ENCODE measurements around the gene RCE1.

The RCE1 gene

DNA sequence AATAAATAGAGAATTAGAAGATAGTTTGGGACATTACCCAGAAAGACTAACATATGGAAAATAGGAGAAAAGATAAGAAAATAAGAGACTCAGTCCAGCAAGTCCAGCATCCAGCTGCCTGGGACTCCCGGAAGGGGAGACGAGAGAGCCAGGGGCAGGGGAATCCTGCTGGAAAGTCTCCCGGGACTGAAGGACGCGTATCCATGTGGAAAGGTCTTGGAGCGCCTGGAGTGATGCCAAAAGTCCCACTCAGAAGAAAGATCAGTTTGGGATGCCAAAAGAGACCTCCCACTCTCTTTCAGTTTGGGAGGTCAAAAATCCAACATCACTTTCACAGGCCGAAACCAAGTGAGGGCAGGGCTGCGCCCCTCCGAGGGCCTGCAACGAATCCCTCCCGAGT, 44.3 kb downstream of the RCE1 start:
- Histone ChIP-seq H3K27me3 (replicated peaks; ENCODE audit: control insufficient read depth, insufficient read depth, low read length, poor library complexity, severe bottlenecking) (no peaks in the 10 kb centered on the region), H3K27ac (ENCODE audit: insufficient read depth, low read length, poor library complexity, severe bottlenecking) (no peak overlapping the region), H3K36me3 (ENCODE audit: control insufficient read depth, insufficient read depth, low read length) (no peaks in the 10 kb centered on the region), H3K4me1 (ENCODE audit: control insufficient read depth, insufficient read depth, low read length, poor library complexity, severe bottlenecking) (no peaks in the 10 kb centered on the region), H3K9me3 (ENCODE audit: control insufficient read depth, low read length) (no peaks in the 10 kb centered on the region), H3K4me3 (ENCODE audit: insufficient read depth, low read depth, low read length, poor library complexity, severe bottlenecking) (no peak overlapping the region)
- no peak for DNase-seq

DNA sequence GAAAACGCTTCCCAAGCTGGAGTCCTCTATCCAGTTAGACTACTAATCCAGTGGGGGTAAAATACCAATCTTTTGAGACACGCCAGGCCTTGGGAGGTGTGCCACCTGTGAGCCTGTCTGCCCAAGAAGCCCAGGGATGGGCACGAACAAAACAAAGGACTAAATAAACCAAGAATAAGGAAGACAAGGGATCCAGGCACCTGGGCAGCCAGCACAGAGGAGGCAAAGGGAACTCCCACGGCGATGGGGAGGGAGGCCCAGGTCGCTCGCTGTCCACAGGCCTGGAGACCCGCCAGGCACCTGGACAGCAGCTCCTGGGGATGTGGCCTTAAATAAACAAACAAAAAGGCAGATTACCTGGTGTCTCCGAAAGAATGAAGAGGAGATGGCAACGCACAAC, 45.0 kb downstream of the RCE1 start:
- Histone ChIP-seq H3K36me3 (ENCODE audit: control insufficient read depth, insufficient read depth, low read length) (no peaks in the 10 kb centered on the region), H3K4me1 (ENCODE audit: control insufficient read depth, insufficient read depth, low read length, poor library complexity, severe bottlenecking) (no peaks in the 10 kb centered on the region), H3K27me3 (replicated peaks; ENCODE audit: control insufficient read depth, insufficient read depth, low read length, poor library complexity, severe bottlenecking) (no peaks in the 10 kb centered on the region), H3K4me3 (ENCODE audit: insufficient read depth, low read depth, low read length, poor library complexity, severe bottlenecking) (no peak overlapping the region), H3K27ac (ENCODE audit: insufficient read depth, low read length, poor library complexity, severe bottlenecking) (no peak overlapping the region), H3K9me3 (ENCODE audit: control insufficient read depth, low read length) (no peaks in the 10 kb centered on the region)
- no peak for DNase-seq

DNA sequence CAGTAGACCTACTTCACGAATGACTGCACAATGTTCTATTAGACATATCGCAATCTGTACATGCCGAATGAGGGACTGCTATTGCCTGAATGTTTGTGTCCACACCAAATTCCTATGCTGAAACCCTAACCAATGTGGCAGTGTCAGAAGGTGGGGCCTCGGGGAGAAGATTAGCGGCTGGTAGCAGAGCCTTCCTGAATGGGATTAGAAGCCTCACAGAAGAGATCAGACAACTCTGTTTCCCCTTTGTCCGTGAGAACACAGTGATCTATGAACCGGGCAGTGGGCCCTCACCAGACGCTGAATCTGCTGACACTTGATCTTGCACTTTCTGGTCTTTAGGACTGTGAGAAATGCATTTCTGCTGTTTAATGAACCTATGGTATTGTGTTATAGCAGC, 46.7 kb downstream of the RCE1 start:
- H3K4me3 ChIP-seq (ENCODE audit: insufficient read depth, low read depth, low read length, poor library complexity, severe bottlenecking) = no peak overlapping the region
- H3K9me3 ChIP-seq (ENCODE audit: control insufficient read depth, low read length) = no peaks in the 10 kb centered on the region
- H3K27me3 ChIP-seq (replicated peaks; ENCODE audit: control insufficient read depth, insufficient read depth, low read length, poor library complexity, severe bottlenecking) = no peaks in the 10 kb centered on the region
- no peak overlapping the region for H3K27ac ChIP-seq (ENCODE audit: insufficient read depth, low read length, poor library complexity, severe bottlenecking)
- DNase-seq = no peak
- no peaks in the 10 kb centered on the region for H3K36me3 ChIP-seq (ENCODE audit: control insufficient read depth, insufficient read depth, low read length)
- no peaks in the 10 kb centered on the region for H3K4me1 ChIP-seq (ENCODE audit: control insufficient read depth, insufficient read depth, low read length, poor library complexity, severe bottlenecking)

- Histone ChIP-seq H3K27me3 (replicated peaks; ENCODE audit: control insufficient read depth, insufficient read depth, low read length, poor library complexity, severe bottlenecking) (no peaks in the 10 kb centered on the region), H3K27ac (ENCODE audit: insufficient read depth, low read length, poor library complexity, severe bottlenecking) (no peak overlapping the region), H3K4me1 (ENCODE audit: control insufficient read depth, insufficient read depth, low read length, poor library complexity, severe bottlenecking) (no peaks in the 10 kb centered on the region), H3K4me3 (ENCODE audit: insufficient read depth, low read depth, low read length, poor library complexity, severe bottlenecking) (no peak overlapping the region), H3K36me3 (ENCODE audit: control insufficient read depth, insufficient read depth, low read length) (no peaks in the 10 kb centered on the region), H3K9me3 (ENCODE audit: control insufficient read depth, low read length) (no peaks in the 10 kb centered on the region)
- no peak for DNase-seq
Observed at GRCh38 chr11:66891851-66892660, 48.8 kb downstream of the RCE1 start.

DNA sequence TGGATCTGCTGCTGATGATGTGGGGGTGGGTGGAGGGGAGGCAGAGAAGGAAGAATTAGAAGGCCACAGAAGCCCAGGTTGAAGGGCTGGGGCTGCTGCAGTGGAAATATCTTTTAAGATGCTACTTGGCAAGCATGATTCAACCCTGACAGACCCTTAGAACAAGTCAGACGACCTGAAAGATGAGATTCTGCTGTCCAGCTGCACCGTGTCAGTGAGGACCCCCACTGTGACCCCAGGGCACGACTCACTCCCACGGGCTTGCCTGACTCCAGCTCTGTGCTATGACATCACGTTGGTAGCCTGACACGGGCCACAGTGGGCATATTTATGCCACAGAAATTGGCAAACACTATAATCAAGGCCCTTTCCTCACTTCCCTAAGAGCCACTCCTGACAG, 49.7 kb downstream of the RCE1 start:
- Histone ChIP-seq H3K4me1 (ENCODE audit: control insufficient read depth, insufficient read depth, low read length, poor library complexity, severe bottlenecking) (no peaks in the 10 kb centered on the region), H3K27ac (ENCODE audit: insufficient read depth, low read length, poor library complexity, severe bottlenecking) (no peak overlapping the region), H3K36me3 (ENCODE audit: control insufficient read depth, insufficient read depth, low read length) (no peaks in the 10 kb centered on the region), H3K4me3 (ENCODE audit: insufficient read depth, low read depth, low read length, poor library complexity, severe bottlenecking) (no peak overlapping the region), H3K9me3 (ENCODE audit: control insufficient read depth, low read length) (no peaks in the 10 kb centered on the region), H3K27me3 (replicated peaks; ENCODE audit: control insufficient read depth, insufficient read depth, low read length, poor library complexity, severe bottlenecking) (no peaks in the 10 kb centered on the region)
- DNase-seq = no peak

DNA sequence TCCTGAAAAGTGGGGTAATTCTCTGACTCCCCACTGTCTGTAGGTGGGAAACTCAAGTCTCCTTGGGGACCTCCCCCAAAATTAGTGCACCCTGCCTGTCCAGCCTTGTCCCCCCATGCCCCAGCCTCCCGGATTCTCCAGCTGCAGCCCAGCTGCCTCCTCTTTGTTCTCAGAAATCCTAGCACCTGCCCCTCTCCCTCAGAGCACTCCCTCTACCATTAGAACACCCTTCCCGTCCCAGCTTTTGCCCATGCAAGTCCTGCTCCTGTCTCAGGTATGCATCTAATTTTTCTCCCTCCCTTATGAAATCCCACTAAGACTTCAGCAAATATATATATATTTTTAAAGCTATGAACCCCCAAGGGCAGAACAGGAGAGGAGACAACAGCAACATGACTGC, 50.9 kb downstream of the RCE1 start:
- H3K9me3 ChIP-seq (ENCODE audit: control insufficient read depth, low read length) = no peaks in the 10 kb centered on the region
- no peaks in the 10 kb centered on the region for H3K27me3 ChIP-seq (replicated peaks; ENCODE audit: control insufficient read depth, insufficient read depth, low read length, poor library complexity, severe bottlenecking)
- no peak overlapping the region for H3K4me3 ChIP-seq (ENCODE audit: insufficient read depth, low read depth, low read length, poor library complexity, severe bottlenecking)
- H3K27ac ChIP-seq (ENCODE audit: insufficient read depth, low read length, poor library complexity, severe bottlenecking) = no peak overlapping the region
- DNase-seq = no peak
- no peaks in the 10 kb centered on the region for H3K4me1 ChIP-seq (ENCODE audit: control insufficient read depth, insufficient read depth, low read length, poor library complexity, severe bottlenecking)
- H3K36me3 ChIP-seq (ENCODE audit: control insufficient read depth, insufficient read depth, low read length) = no peaks in the 10 kb centered on the region
